Right lobe of liver (tissue), 6 donors: ENCODE results near the gene SOX12. TPM values are rescaled to one million over a fixed set of nuclear protein-coding genes. Genes with fewer than 3 reads are reported as not detected.

Experiments used
- ATAC-seq, 4 donors: fragments of 200-7000 bp; cut with Tn5 transposase; one replicate each; pipeline ENCODE4 v1.9.1; 2020; ENCODE audit warnings: mild to moderate bottlenecking in 4 of 4, moderate library complexity in 4 of 4
- DNase-seq, 3 donors: peaks; one replicate each; pipeline ENCODE4 v3.0.0-alpha.2; 2020
- H3K27ac ChIP-seq, 3 donors: fragments of 200-600 bp; one replicate each; pipeline ENCODE4 v1.8.0; 2022
- H3K27me3 ChIP-seq, 2 donors: fragments of 200-600 bp; one replicate each; pipeline ENCODE4 v1.8.0; 2022
- H3K36me3 ChIP-seq, 4 donors: fragments of 200-600 bp; sonication (generic) in 1 of 4; one replicate each; pipeline versions ENCODE4 v1.5.1 to v1.8.0; 2017 to 2022; ENCODE audit warnings: control low read depth in 1 of 4
- H3K4me1 ChIP-seq, 4 donors: fragments of 200-600 bp; sonication (generic) in 1 of 4; one replicate each; pipeline versions ENCODE4 v1.5.1 to v1.8.0; 2017 to 2022; ENCODE audit warnings: control low read depth in 1 of 4
- H3K4me3 ChIP-seq, 3 donors: fragments of 200-600 bp; one replicate each; pipeline ENCODE4 v1.8.0; 2022
- H3K9me3 ChIP-seq, 4 donors: fragments of 200-600 bp; sonication (generic) in 1 of 4; one replicate each; pipeline versions ENCODE4 v1.5.1 to v1.8.0; 2017 to 2022; ENCODE audit warnings: control low read depth in 1 of 4
- CTCF ChIP-seq, 4 donors: fragments of 200-600 bp in 3 of 4; fragments of 450-650 bp in 1 of 4; IDR thresholded peaks; one replicate each; pipeline versions ENCODE4 v1.5.1 to v1.8.0; 2016 to 2022; ENCODE audit warnings: antibody characterized with exemption in 4 of 4, mild to moderate bottlenecking in 2 of 4
- POLR2A ChIP-seq: fragments of 450-650 bp; IDR thresholded peaks from one replicate; pipeline ENCODE4 v1.6.1; 2017; ENCODE audit warnings: antibody characterized with exemption, mild to moderate bottlenecking
- WGBS: methylation state at CpG from one replicate; pipeline ENCODE4 v1.1.6; 2018; ENCODE audit warnings: low coverage, low lambda C conversion rate; ENCODE audit not compliant: insufficient coverage; ENCODE audit errors: missing lambda C conversion rate; 5-methylcytosine and 5-hydroxymethylcytosine counted together
- intact Hi-C, 2 donors: fragments of 100-400 bp; cut with DNase I; formaldehyde crosslinking; loops; one replicate each; pipeline versions ENCODE4 v1.11.2 to v1.14.1; 2022
- total RNA-seq, 6 experiments: library from RNA; depleted of rRNA in 2 of 6; stranded (reverse); fragments of >200 nt in 2 of 6; fragmentation: NEBNext Ultra II Directional in 3 of 6; extraction: Animal tissue kit (Norgen Biotek cat#: 25700) in 3 of 6; gene quantifications; one replicate each; pipeline versions ENCODE4 v1.1.0 to v1.2.4, GENCODE V29; 2016 to 2023
- donor health status: DM: no; HTN: yes; CAD: no.
- donor health status: DM: no; HTN: no; CAD: no.
- donor health status: DM: no; HTN: no; CAD: no.
- donor health status: DM: no; HTN: yes; CAD: no.
- donor health status: DM: no; HTN: yes; CAD: no.

SOX12 gene
- total RNA-seq, 6 experiments from 2014 or later, result 3.6 to 6.4 (median 4.6) TPM

GRCh38 chr20:278181-278580 lies 47.2 kb upstream of the SOX12 start:
- no peaks in the 10 kb centered on the region for H3K27me3 ChIP-seq
- ATAC-seq (no peak), DNase-seq (peak in 1 of 3 donors; percentile 23)
- TF ChIP-seq POLR2A, result no peak
- no peak for TF ChIP-seq CTCF (IDR thresholded peaks at IDR 0.05)
- WGBS, result 80% methylated on average over 1 of the region's 5 CpGs
- H3K36me3 ChIP-seq, result no peaks in the 10 kb centered on the region
- no peak overlapping the region for H3K27ac ChIP-seq
- H3K4me1 ChIP-seq, result no peaks in the 10 kb centered on the region
- no peaks in the 10 kb centered on the region for H3K9me3 ChIP-seq
- H3K4me3 ChIP-seq, result no peak overlapping the region
- intact Hi-C loops, result loop anchor here in 1 of 2 donors (10.0 kb wide), 1 partner anchor 63 kb away; no protein-coding TSS in a partner anchor

DNA sequence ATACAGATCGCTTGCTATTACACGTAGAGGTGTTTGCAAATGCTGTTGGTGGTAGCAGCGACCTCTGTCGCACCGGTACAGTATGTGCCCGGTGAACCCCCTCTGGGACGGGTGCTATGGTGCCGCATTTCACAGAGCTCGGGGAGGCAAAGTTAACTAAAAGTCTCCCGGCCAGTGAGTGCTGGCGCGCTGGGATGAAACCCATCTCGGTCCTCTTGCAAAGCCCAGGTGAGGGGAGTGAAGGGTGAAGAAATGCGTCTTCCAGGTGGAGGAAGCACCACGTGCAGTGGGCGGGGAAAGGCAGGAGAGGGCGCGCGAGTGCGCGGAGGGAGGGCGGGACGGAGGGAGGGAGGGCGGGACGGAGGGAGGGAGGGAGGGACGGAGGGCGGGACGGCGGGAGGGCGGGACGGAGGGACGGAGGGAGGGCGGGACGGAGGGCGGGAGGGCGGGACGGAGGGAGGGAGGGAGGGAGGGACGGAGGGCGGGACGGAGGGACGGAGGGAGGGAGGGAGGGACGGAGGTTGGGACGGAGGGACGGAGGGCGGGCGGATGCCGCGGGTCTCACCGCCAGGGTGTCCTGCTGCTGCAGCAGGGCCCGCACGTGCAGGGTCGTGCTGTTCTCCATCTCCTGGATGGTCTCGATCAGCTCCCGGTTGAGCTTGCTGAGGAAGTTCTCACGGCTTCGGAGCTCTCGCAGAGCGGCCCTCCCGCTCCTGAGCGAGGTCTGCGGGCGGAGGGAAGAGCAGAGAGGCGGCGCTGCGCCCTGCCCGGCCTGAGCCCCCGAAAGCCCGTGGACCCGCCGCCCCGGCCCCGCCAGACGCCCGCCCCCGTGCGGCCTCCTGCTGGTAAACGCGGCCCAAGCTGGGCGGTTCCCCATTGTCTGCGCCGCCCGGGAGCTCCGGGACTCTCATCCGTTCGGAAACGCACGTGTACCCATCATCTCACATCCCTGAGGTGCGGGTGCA lies 46.5 kb upstream of the SOX12 start:
- intact Hi-C loops, result loop anchor here in 1 of 2 donors (10.0 kb wide), 1 partner anchor 64 kb away; no protein-coding TSS in a partner anchor
- peak in 2 of 3 donors; percentile 34 to 36 for DNase-seq
- Histone ChIP-seq H3K27ac (no peak overlapping the region), H3K27me3 (no peaks in the 10 kb centered on the region), H3K4me1 (no peaks in the 10 kb centered on the region), H3K9me3 (no peaks in the 10 kb centered on the region), H3K4me3 (no peak overlapping the region), H3K36me3 (no peaks in the 10 kb centered on the region)
- TF ChIP-seq CTCF (IDR thresholded peaks at IDR 0.05) (peak in 1 of 4 donors; percentile 5), POLR2A (no peak)
- WGBS, result 82% methylated on average over 49 of the region's 88 CpGs
- ATAC-seq, result peak in 3 of 4 donors; percentile 28 to 61 (median 49)

DNA sequence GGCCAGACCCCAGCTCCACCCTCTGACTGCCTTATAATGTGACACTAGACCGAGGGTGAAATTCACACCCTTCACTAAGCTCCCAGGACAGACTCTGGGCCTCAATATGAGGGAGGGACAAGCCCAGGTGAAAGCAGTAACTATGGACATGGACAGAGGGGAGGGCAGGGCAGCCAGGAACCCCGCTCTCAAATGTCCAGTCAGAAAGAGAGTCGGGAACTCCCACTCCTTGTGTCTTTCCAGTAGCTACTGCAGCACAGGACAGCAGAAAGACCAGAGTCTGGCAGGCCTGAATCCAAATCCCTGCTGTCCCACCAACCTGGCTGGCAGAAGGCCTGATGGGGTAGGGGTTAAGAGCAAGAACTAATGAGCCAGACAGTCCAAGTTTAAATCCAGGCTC lies 41.2 kb upstream of the SOX12 start:
- Histone ChIP-seq H3K4me3 (no peak overlapping the region), H3K27me3 (no peaks in the 10 kb centered on the region), H3K27ac (no peak overlapping the region), H3K36me3 (no peaks in the 10 kb centered on the region), H3K9me3 (no peaks in the 10 kb centered on the region), H3K4me1 (no peaks in the 10 kb centered on the region)
- intact Hi-C loops, result no loop called here
- 79% methylated on average over 2 of the region's 3 CpGs for WGBS
- ATAC-seq, result no peak
- no peak for DNase-seq
- TF ChIP-seq CTCF (IDR thresholded peaks at IDR 0.05), result no peak
- no peak for TF ChIP-seq POLR2A

DNA sequence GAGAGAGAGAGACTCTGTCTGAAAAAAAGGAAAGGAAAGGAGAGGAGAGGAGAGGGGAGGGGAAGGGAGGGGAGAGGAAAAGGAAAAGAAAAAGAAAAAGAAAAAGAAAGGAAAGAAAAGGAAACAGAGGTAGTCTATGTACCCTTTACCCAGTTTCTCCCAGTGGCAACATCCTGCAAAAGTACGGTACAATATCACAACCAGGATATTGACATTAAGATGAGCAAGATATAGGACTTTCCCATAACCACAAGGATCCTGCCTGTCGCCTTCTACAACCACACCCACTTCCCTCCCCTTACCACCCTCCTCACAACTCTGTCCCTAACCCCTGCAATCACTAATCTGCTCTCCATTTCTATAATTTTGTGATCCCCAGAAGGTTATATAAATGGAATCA lies 38.8 kb upstream of the SOX12 start:
- Histone ChIP-seq H3K36me3 (no peaks in the 10 kb centered on the region), H3K4me3 (no peak overlapping the region), H3K9me3 (no peaks in the 10 kb centered on the region), H3K27ac (no peak overlapping the region), H3K27me3 (no peaks in the 10 kb centered on the region), H3K4me1 (peaks cover 0 to 10% (median 0%) of the 10 kb centered on the region in 4 donors)
- intact Hi-C loops, result no loop called here
- no peak for DNase-seq
- no peak for ATAC-seq
- WGBS, result 83% methylated on average over 2 of the region's 2 CpGs
- TF ChIP-seq POLR2A (no peak), CTCF (IDR thresholded peaks at IDR 0.05) (no peak)
